ENCODE data around the gene FBXO24.

FBXO24 gene

GRCh38 chr7:100591596-100591995, 5.5 kb downstream of the FBXO24 start:
- DNase-seq: no peak

- DNase-seq: no peak
These were observed 9.1 kb downstream of the FBXO24 start for GRCh38 chr7:100595188-100595587.

GRCh38 chr7:100598425-100598824, 12.3 kb downstream of the FBXO24 start:
- peak in 1 of 5 experiments; percentile 38 for DNase-seq

- no peak for DNase-seq
These were observed 14.0 kb downstream of the FBXO24 start for GRCh38 chr7:100599911-100600729.

- DNase-seq: no peak
These were observed 14.6 kb downstream of the FBXO24 start for GRCh38 chr7:100600730-100601038.

GRCh38 chr7:100602889-100603725, 17.0 kb downstream of the FBXO24 start:
- no peak for DNase-seq

- DNase-seq: no peak
These were observed 17.5 kb downstream of the FBXO24 start for GRCh38 chr7:100603726-100604027.

- peak; percentile 53 to 86 (median 66) for DNase-seq
These were observed 18.2 kb downstream of the FBXO24 start for GRCh38 chr7:100604028-100604975.

- DNase-seq: peak in 3 of 5 experiments; percentile 12 to 59 (median 18)
These were observed 19.1 kb downstream of the FBXO24 start for GRCh38 chr7:100604976-100605911.

- DNase-seq: no peak
These were observed 20.2 kb downstream of the FBXO24 start for GRCh38 chr7:100606313-100606712.

- DNase-seq: no peak
These were observed 21.0 kb downstream of the FBXO24 start for GRCh38 chr7:100607111-100607510.

- no peak for DNase-seq
These were observed 23.8 kb downstream of the FBXO24 start for GRCh38 chr7:100609958-100610357.

GRCh38 chr7:100611983-100612729, 26.0 kb downstream of the FBXO24 start, which contains the start of gene MOSPD3:
Gene MOSPD3 (plus strand): TSS chr7:100612540. CDS start chr7:100612792, 252 bp downstream.
- DNase-seq: peak; percentile 96 to 99 (median 96)

GRCh38 chr7:100612730-100613390, 26.7 kb downstream of the FBXO24 start:
- DNase-seq: peak in 1 of 5 experiments; percentile 54

GRCh38 chr7:100613412-100614175, 27.5 kb downstream of the FBXO24 start:
- peak in 1 of 5 experiments; percentile 35 for DNase-seq

GRCh38 chr7:100614308-100614861, 28.3 kb downstream of the FBXO24 start:
- DNase-seq: no peak

GRCh38 chr7:100620239-100620638, 34.1 kb downstream of the FBXO24 start:
- DNase-seq: no peak

- DNase-seq: no peak
These were observed 34.7 kb downstream of the FBXO24 start for GRCh38 chr7:100620804-100621203.

GRCh38 chr7:100621554-100621953, 35.4 kb downstream of the FBXO24 start:
- DNase-seq: no peak

All from T-helper 2 cell (primary cell).